B cell (primary cell): ENCODE results near the gene UQCC5.

Source experiments
- EZH2 ChIP-seq: IDR thresholded peaks from 2 replicates; pipeline ENCODE4 v1.6.1; 2012; ENCODE audit warnings: borderline replicate concordance, low read depth, mild to moderate bottlenecking, moderate library complexity, low read length; ENCODE audit not compliant: insufficient read depth, poor library complexity, severe bottlenecking
- TF ChIP-seq, protein P1 (sequence below): fragments of 200-600 bp; IDR thresholded peaks from one replicate; pipeline ENCODE4 v1.8.0; 2022; ENCODE audit warnings: antibody characterized with exemption, mild to moderate bottlenecking

DNA sequence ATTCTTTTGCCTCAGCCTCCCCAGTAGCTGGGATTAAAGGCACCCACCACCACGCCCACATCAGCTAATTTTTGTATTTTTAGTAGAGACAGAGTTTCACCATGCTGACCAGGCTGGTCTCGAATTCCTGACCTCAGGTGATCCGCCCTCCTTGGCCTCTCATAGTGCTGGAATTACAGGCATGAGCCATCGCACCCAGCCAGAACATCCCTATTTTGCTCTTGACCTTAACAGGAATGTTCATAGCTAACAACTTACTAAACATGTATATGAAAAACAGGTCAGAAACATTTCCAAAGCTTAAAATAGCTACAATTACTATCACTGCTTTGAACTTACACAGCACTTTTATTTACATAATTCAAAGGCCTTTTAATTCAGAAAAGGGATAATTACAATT, 33.7 kb downstream of the UQCC5 start:
- TF ChIP-seq, protein P1, sequence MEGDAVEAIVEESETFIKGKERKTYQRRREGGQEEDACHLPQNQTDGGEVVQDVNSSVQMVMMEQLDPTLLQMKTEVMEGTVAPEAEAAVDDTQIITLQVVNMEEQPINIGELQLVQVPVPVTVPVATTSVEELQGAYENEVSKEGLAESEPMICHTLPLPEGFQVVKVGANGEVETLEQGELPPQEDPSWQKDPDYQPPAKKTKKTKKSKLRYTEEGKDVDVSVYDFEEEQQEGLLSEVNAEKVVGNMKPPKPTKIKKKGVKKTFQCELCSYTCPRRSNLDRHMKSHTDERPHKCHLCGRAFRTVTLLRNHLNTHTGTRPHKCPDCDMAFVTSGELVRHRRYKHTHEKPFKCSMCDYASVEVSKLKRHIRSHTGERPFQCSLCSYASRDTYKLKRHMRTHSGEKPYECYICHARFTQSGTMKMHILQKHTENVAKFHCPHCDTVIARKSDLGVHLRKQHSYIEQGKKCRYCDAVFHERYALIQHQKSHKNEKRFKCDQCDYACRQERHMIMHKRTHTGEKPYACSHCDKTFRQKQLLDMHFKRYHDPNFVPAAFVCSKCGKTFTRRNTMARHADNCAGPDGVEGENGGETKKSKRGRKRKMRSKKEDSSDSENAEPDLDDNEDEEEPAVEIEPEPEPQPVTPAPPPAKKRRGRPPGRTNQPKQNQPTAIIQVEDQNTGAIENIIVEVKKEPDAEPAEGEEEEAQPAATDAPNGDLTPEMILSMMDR: no peak
- TF ChIP-seq EZH2: no peak
